Stromal cell of bone marrow (primary cell): Measurements from ENCODE around the gene C8A.

ENCODE experiments used
- DNase-seq: peaks from one replicate; pipeline ENCODE4 v3.0.0-alpha.2; 2012; ENCODE audit warnings: low read depth

The C8A gene

DNA sequence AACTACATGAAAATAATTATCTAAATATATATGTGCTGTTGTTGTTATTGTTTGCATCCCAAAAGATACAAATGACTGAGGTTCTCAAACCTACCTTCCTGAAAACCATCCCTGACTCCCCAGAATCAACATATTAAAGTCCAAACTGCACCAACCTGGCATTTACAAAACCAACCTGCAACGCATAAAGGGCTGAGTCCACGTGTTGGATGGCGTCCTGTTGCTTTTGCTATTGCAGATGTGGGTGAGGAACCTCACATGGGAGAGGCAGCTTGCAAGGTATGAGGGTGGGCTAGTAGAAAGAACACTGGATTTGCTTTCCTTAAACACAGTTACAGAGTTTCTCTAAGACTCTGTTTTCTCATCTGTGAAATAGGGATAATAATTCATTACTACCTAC is 112.8 kb downstream of the C8A start:
- DNase-seq, result no peak
